ENCODE measurements around the gene RPL7A. TPM values are rescaled to one million over a fixed set of nuclear protein-coding genes. Genes with fewer than 3 reads are reported as not detected.

The RPL7A gene
- total and polyA plus RNA-seq, 9 donors, result 3,805 to 6,397 (median 4,279) TPM

DNA sequence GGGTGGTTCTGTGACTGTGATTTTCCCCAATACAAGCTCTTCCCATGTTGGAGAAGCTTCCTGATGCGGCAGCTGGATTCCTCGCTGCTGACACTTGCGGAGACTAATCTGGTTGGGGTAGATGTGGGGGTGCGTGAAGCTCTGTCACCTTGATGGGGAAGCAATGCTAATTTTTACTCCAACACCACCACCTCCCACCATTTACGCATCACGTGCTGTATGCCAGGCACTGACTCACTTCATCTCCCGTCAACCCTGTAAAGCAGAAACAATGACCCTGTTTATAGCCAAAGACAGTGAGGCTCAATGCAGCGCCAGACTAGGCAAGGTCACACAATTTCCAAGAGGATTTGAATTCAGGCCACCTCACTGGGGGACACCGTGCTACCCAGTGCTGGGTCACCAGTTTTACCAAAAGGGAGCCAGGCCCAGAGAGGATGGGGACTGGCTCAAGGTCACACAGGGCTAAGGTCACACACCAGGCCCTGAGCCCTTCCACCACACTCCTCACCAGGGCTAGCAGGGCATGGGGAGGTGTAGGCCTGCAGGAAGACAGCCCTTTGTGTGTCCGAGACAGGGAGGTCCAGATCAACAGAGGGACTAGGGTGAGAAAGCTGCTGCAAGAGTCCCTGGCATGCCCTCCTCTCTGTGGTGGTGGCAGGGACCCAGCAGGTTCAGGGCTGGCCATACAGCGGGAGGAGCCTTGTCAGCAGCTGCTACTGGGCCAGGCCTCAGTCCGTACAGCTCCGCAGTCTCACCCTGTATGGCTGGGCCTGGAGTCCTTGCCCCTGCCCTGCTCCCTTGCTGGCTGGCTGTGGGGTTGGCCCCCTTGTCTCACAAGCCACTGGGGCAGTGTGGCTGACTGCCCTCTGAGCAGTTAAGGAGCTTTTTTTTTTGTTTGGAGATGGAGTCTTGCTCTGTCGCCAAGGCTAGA lies 31.4 kb downstream of the RPL7A start:
- H3K4me1 ChIP-seq (ENCODE audit: insufficient read depth), result no peaks in the 10 kb centered on the region
- TF ChIP-seq POLR2A (IDR thresholded peaks at IDR 0.05) (no peak), EP300 (IDR thresholded peaks at IDR 0.05) (no peak)
- TF ChIP-seq, protein P1, sequence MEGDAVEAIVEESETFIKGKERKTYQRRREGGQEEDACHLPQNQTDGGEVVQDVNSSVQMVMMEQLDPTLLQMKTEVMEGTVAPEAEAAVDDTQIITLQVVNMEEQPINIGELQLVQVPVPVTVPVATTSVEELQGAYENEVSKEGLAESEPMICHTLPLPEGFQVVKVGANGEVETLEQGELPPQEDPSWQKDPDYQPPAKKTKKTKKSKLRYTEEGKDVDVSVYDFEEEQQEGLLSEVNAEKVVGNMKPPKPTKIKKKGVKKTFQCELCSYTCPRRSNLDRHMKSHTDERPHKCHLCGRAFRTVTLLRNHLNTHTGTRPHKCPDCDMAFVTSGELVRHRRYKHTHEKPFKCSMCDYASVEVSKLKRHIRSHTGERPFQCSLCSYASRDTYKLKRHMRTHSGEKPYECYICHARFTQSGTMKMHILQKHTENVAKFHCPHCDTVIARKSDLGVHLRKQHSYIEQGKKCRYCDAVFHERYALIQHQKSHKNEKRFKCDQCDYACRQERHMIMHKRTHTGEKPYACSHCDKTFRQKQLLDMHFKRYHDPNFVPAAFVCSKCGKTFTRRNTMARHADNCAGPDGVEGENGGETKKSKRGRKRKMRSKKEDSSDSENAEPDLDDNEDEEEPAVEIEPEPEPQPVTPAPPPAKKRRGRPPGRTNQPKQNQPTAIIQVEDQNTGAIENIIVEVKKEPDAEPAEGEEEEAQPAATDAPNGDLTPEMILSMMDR (IDR thresholded peaks at IDR 0.05), result no peak
- no peaks in the 10 kb centered on the region for H3K27me3 ChIP-seq
- 91 to 93% (median 92%) methylated on average over 13 to 14 of the region's 14 CpGs for WGBS, 3 donors
- intact Hi-C loops (cut with DNase I), result no loop called here
- H3K36me3 ChIP-seq, result no peaks in the 10 kb centered on the region
- no peaks in the 10 kb centered on the region for H3K9me3 ChIP-seq
- H3K27ac ChIP-seq, result no peak overlapping the region
- no peak for DNase-seq
- no peak overlapping the region for H3K4me3 ChIP-seq

DNA sequence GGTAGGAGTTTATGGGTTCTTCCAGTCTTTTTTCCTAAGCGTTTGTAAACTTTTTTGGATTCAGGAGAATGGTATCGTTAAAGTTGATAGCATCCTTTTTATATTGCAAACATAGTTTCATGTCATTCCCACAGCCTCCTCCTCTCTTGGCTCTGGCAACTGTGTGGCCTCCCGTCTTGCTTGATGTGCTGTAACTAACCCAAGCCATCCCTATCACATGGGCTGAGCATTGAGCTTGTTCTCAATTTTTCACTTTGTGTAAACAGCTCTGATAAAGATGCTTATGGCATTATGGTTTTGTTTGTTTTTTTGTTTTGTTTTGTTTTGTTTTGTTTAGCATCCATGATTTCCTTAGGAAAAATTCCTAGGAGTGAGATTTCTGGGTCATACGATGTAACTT lies 32.7 kb downstream of the RPL7A start:
- no peaks in the 10 kb centered on the region for H3K27me3 ChIP-seq
- no peak overlapping the region for H3K27ac ChIP-seq
- intact Hi-C loops (cut with DNase I), result no loop called here
- H3K4me1 ChIP-seq (ENCODE audit: insufficient read depth), result no peaks in the 10 kb centered on the region
- H3K36me3 ChIP-seq, result no peaks in the 10 kb centered on the region
- no peak overlapping the region for H3K4me3 ChIP-seq
- TF ChIP-seq POLR2A (IDR thresholded peaks at IDR 0.05) (no peak), EP300 (IDR thresholded peaks at IDR 0.05) (no peak)
- WGBS, 3 donors, result 67 to 72% (median 70%) methylated on average over 4 of the region's 4 CpGs
- H3K9me3 ChIP-seq, result no peaks in the 10 kb centered on the region
- DNase-seq, result no peak

DNA sequence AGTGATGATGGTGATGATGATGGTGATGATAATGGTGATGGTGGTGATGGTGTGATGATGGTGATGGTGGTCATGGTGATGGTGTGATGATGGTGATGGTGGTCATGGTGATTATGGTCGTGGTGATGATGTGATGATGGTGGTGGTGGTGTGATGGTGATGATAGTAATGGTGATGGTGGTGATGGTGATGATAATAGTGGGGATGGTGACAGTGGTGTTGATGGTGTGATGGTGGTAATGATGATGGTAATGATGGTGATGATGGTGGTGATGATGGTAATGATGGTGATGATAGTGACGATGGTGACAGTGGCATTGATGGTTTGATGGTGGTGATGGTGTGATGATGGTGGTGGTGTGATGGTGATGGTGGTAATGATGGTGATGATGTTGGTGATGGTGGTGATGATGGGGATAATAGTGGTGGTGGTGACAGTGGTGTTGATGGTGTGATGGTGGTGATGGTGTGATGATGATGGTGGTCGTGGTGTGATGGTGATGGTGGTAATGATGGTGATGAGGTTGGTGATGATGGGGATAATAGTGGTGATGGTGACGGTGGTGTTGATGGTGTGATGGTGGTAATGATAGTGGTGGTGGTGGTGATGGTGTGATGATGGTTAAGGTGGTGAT lies 34.6 kb downstream of the RPL7A start:
- H3K4me1 ChIP-seq (ENCODE audit: insufficient read depth), result no peaks in the 10 kb centered on the region
- no peaks in the 10 kb centered on the region for H3K36me3 ChIP-seq
- H3K9me3 ChIP-seq, result no peaks in the 10 kb centered on the region
- 89 to 97% (median 93%) methylated on average over 4 of the region's 4 CpGs for WGBS, 3 donors
- H3K27ac ChIP-seq, result no peak overlapping the region
- no peak for TF ChIP-seq EP300 (IDR thresholded peaks at IDR 0.05)
- no peak for TF ChIP-seq POLR2A (IDR thresholded peaks at IDR 0.05)
- TF ChIP-seq, protein P1 (IDR thresholded peaks at IDR 0.05), result no peak
- H3K4me3 ChIP-seq, result no peak overlapping the region
- DNase-seq, result no peak
- no peaks in the 10 kb centered on the region for H3K27me3 ChIP-seq
- intact Hi-C loops (cut with DNase I), result no loop called here

DNA sequence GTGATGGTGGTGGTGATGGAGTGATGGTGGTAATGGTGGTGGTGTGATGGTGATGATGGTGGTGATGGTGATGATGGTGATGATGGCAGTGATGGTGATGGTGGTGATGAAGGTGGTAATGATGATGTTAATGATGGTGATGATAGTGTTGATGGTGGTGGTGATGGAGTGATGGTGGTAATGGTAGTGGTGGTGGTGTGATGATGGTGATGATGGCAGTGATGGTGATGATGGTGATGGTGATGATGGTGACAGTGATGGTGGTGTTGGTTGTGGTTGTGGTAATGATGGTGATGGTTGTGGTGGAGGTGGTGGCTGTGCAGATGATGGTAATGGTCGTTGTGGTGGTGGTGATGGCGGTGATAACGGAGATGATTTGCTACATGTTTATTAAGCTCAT lies 35.4 kb downstream of the RPL7A start:
- Histone ChIP-seq H3K4me3 (no peak overlapping the region), H3K27ac (no peak overlapping the region), H3K9me3 (no peaks in the 10 kb centered on the region), H3K27me3 (no peaks in the 10 kb centered on the region), H3K36me3 (no peaks in the 10 kb centered on the region), H3K4me1 (ENCODE audit: insufficient read depth) (no peaks in the 10 kb centered on the region)
- WGBS, 3 donors, result 86 to 97% (median 93%) methylated on average over 3 of the region's 3 CpGs
- TF ChIP-seq, protein P1 (IDR thresholded peaks at IDR 0.05), result no peak
- TF ChIP-seq EP300 (IDR thresholded peaks at IDR 0.05) (no peak), POLR2A (IDR thresholded peaks at IDR 0.05) (no peak)
- intact Hi-C loops (cut with DNase I), result no loop called here
- no peak for DNase-seq
